Tibial nerve (tissue), 4 donors: ENCODE measurements around the gene BGN.

Experiments
- CTCF ChIP-seq, 5 experiments: fragments of 200-600 bp in 3 of 5; fragments of 450-650 bp in 2 of 5; sonication (generic) in 3 of 5; IDR thresholded peaks; one replicate each; pipeline ENCODE4 v1.5.1; 2016 to 2019; ENCODE audit warnings: antibody characterized with exemption in 5 of 5, mild to moderate bottlenecking in 3 of 5, moderate library complexity in 2 of 5
- EP300 ChIP-seq, 2 donors: sonication (generic); formaldehyde crosslinking; IDR thresholded peaks; one replicate each; pipeline ENCODE4 v1.6.1; 2017; ENCODE audit warnings: antibody characterized with exemption in 2 of 2, mild to moderate bottlenecking in 1 of 2
- POLR2A ChIP-seq, 2 donors: fragments of 450-650 bp; IDR thresholded peaks; one replicate each; pipeline ENCODE4 v1.6.1; 2017; ENCODE audit warnings: antibody characterized with exemption in 2 of 2, mild to moderate bottlenecking in 2 of 2, moderate library complexity in 2 of 2

GRCh38 chrX:153549231-153549630 lies 54.5 kb downstream of the BGN start:
- TF ChIP-seq CTCF (IDR thresholded peaks at IDR 0.05) (no peak), POLR2A (IDR thresholded peaks at IDR 0.05) (no peak), EP300 (IDR thresholded peaks at IDR 0.05) (no peak)
